Measurements from ENCODE around the gene CEL. TPM values are rescaled to one million over a fixed set of nuclear protein-coding genes. Genes with fewer than 3 reads are reported as not detected.

The CEL gene
- total RNA-seq, 1 donor from 2014 or later = 3.4 TPM

- Histone ChIP-seq H3K9ac (ENCODE audit: low read length) (no peak overlapping the region), H3K27me3 (ENCODE audit: insufficient read depth, low read length) (no peaks in the 10 kb centered on the region), H3K4me3 (ENCODE audit: insufficient read depth, low read depth, low read length) (no peak overlapping the region), H3K4me1 (ENCODE audit: insufficient read depth, low read length) (no peaks in the 10 kb centered on the region), H3K4me2 (ENCODE audit: low read length) (no peak overlapping the region), H3K9me3 (ENCODE audit: insufficient read depth, low read depth, low read length) (no peaks in the 10 kb centered on the region), H3K79me2 (ENCODE audit: insufficient read depth, low read length) (no peaks in the 10 kb centered on the region), H4K20me1 (ENCODE audit: insufficient read depth, low read length) (no peaks in the 10 kb centered on the region), H3K36me3 (ENCODE audit: insufficient read depth, low read length) (no peaks in the 10 kb centered on the region), H2AFZ (ENCODE audit: low read depth, low read length) (no peak overlapping the region), H3K27ac (ENCODE audit: low read depth, low read length) (no peak overlapping the region)
- FAIRE-seq = no peak
- Mint-ChIP-seq H3K36me3 (ENCODE audit: low read depth, unreplicated experiment) (peaks cover 10% of the 10 kb centered on the region), H3K4me3 (ENCODE audit: unreplicated experiment) (no peak overlapping the region), H3K9me3 (ENCODE audit: unreplicated experiment) (no peaks in the 10 kb centered on the region), H3K27me3 (ENCODE audit: low read depth, unreplicated experiment) (no peaks in the 10 kb centered on the region), H3K27ac (ENCODE audit: unreplicated experiment) (no peak overlapping the region), H3K4me1 (ENCODE audit: low read depth, unreplicated experiment) (peaks cover 9% of the 10 kb centered on the region)
- no peak for TF ChIP-seq EZH2 (IDR thresholded peaks at IDR 0.05; ENCODE audit: insufficient read depth, low read length)
- no peak for TF ChIP-seq CTCF (IDR thresholded peaks at IDR 0.05; ENCODE audit: insufficient read depth, low read depth, low read length)
- no peak for DNase-seq (ENCODE audit: low read depth)
Measured at GRCh38 chr9:133063159-133063499, 1.3 kb downstream of the CEL start.

- Mint-ChIP-seq H3K36me3 (ENCODE audit: low read depth, unreplicated experiment) (peaks cover 6% of the 10 kb centered on the region), H3K9me3 (ENCODE audit: unreplicated experiment) (no peaks in the 10 kb centered on the region), H3K4me3 (ENCODE audit: unreplicated experiment) (no peak overlapping the region), H3K4me1 (ENCODE audit: low read depth, unreplicated experiment) (peaks cover 9% of the 10 kb centered on the region), H3K27ac (ENCODE audit: unreplicated experiment) (no peak overlapping the region), H3K27me3 (ENCODE audit: low read depth, unreplicated experiment) (no peaks in the 10 kb centered on the region)
- Histone ChIP-seq H3K79me2 (ENCODE audit: insufficient read depth, low read length) (no peaks in the 10 kb centered on the region), H3K4me3 (ENCODE audit: insufficient read depth, low read depth, low read length) (no peak overlapping the region), H3K27me3 (ENCODE audit: insufficient read depth, low read length) (no peaks in the 10 kb centered on the region), H2AFZ (ENCODE audit: low read depth, low read length) (no peak overlapping the region), H3K9ac (ENCODE audit: low read length) (no peak overlapping the region), H3K9me3 (ENCODE audit: insufficient read depth, low read depth, low read length) (no peaks in the 10 kb centered on the region), H3K36me3 (ENCODE audit: insufficient read depth, low read length) (no peaks in the 10 kb centered on the region), H3K4me2 (ENCODE audit: low read length) (no peak overlapping the region), H3K27ac (ENCODE audit: low read depth, low read length) (no peak overlapping the region), H3K4me1 (ENCODE audit: insufficient read depth, low read length) (no peaks in the 10 kb centered on the region), H4K20me1 (ENCODE audit: insufficient read depth, low read length) (no peaks in the 10 kb centered on the region)
- TF ChIP-seq CTCF (IDR thresholded peaks at IDR 0.05; ENCODE audit: insufficient read depth, low read depth, low read length) (no peak), EZH2 (IDR thresholded peaks at IDR 0.05; ENCODE audit: insufficient read depth, low read length) (no peak)
- FAIRE-seq (no peak), DNase-seq (ENCODE audit: low read depth) (no peak)
Measured at GRCh38 chr9:133063500-133064231, 1.9 kb downstream of the CEL start.
